Thoracic aorta (tissue), 2 donors: ENCODE results near the gene TSHZ2. TPM values are rescaled to one million over a fixed set of nuclear protein-coding genes. Genes with fewer than 3 reads are reported as not detected.

Experiments
- ATAC-seq: fragments of 150-250 bp; one replicate; pipeline ENCODE4 v1.8.0; 2017; ENCODE audit warnings: low read depth; ENCODE audit not compliant: insufficient number of reproducible peaks, low FRiP score
- DNase-seq: peaks from one replicate; pipeline ENCODE4 v3.0.0-alpha.2; 2020; ENCODE audit warnings: low spot score
- H3K27ac ChIP-seq, 2 donors: fragments of 200-600 bp; sonication (generic); 1 replicate in 1 of 2; 2 replicates in 1 of 2; pipeline ENCODE4 v1.5.1; 2016; ENCODE audit warnings: mild to moderate bottlenecking in 2 of 2, moderate library complexity in 2 of 2
- H3K27me3 ChIP-seq: fragments of 200-600 bp; sonication (generic); replicated peaks from 2 replicates; pipeline ENCODE4 v1.6.0; 2016; ENCODE audit warnings: mild to moderate bottlenecking; ENCODE audit not compliant: insufficient read depth
- H3K36me3 ChIP-seq: fragments of 200-600 bp; sonication (generic); one replicate; pipeline ENCODE4 v1.5.1; 2016
- H3K4me1 ChIP-seq, 2 donors: fragments of 200-600 bp; sonication (generic); 1 replicate in 1 of 2; 2 replicates in 1 of 2; pipeline versions ENCODE4 v1.5.1 to v1.6.0; 2016; ENCODE audit warnings: low read depth in 2 of 2, mild to moderate bottlenecking in 1 of 2; ENCODE audit not compliant: control insufficient read depth in 1 of 2
- H3K4me3 ChIP-seq: fragments of 200-600 bp; sonication (generic); 2 replicates; pipeline ENCODE4 v1.5.1; 2016; ENCODE audit warnings: mild to moderate bottlenecking
- H3K9me3 ChIP-seq: fragments of 200-600 bp; sonication (generic); 2 replicates; pipeline ENCODE4 v1.5.1; 2016
- total RNA-seq, 2 donors: library from RNA; depleted of rRNA; stranded (reverse); fragments of >200 nt; gene quantifications; one replicate each; pipeline versions ENCODE4 v1.1.0 to v1.2.3, GENCODE V29; 2016
- TF ChIP-seq, protein P1 (sequence below): fragments of 200-600 bp; sonication (generic); IDR thresholded peaks from one replicate; pipeline ENCODE4 v1.5.1; 2019; ENCODE audit warnings: antibody characterized with exemption

Gene TSHZ2
- total RNA-seq, 2 donors from 2014 or later: 8.4 to 32.6 TPM

- no peak for ATAC-seq
- TF ChIP-seq, protein P1, sequence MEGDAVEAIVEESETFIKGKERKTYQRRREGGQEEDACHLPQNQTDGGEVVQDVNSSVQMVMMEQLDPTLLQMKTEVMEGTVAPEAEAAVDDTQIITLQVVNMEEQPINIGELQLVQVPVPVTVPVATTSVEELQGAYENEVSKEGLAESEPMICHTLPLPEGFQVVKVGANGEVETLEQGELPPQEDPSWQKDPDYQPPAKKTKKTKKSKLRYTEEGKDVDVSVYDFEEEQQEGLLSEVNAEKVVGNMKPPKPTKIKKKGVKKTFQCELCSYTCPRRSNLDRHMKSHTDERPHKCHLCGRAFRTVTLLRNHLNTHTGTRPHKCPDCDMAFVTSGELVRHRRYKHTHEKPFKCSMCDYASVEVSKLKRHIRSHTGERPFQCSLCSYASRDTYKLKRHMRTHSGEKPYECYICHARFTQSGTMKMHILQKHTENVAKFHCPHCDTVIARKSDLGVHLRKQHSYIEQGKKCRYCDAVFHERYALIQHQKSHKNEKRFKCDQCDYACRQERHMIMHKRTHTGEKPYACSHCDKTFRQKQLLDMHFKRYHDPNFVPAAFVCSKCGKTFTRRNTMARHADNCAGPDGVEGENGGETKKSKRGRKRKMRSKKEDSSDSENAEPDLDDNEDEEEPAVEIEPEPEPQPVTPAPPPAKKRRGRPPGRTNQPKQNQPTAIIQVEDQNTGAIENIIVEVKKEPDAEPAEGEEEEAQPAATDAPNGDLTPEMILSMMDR: no peak
Observed at GRCh38 chr20:53127027-53127426, 154.9 kb downstream of the TSHZ2 start.

GRCh38 chr20:53128004-53128403, 155.8 kb downstream of the TSHZ2 start:
- DNase-seq (no peak), ATAC-seq (no peak)
- Histone ChIP-seq H3K36me3 (no peaks in the 10 kb centered on the region), H3K4me3 (no peak overlapping the region), H3K4me1 (no peaks in the 10 kb centered on the region), H3K27me3 (no peaks in the 10 kb centered on the region), H3K27ac (no peak overlapping the region), H3K9me3 (no peaks in the 10 kb centered on the region)
- TF ChIP-seq, protein P1: no peak

More at GRCh38 chr20:53127027-53127426, 154.9 kb downstream of the TSHZ2 start:
- no peaks in the 10 kb centered on the region for H3K4me1 ChIP-seq
- no peak for DNase-seq
- H3K27ac ChIP-seq: no peak overlapping the region
- no peaks in the 10 kb centered on the region for H3K9me3 ChIP-seq
- no peaks in the 10 kb centered on the region for H3K36me3 ChIP-seq
- H3K27me3 ChIP-seq: no peaks in the 10 kb centered on the region
- H3K4me3 ChIP-seq: no peak overlapping the region

GRCh38 chr20:53129563-53129962, 157.4 kb downstream of the TSHZ2 start:
- Histone ChIP-seq H3K4me1 (no peaks in the 10 kb centered on the region), H3K36me3 (no peaks in the 10 kb centered on the region), H3K4me3 (no peak overlapping the region), H3K27me3 (no peaks in the 10 kb centered on the region), H3K27ac (no peak overlapping the region), H3K9me3 (no peaks in the 10 kb centered on the region)
- ATAC-seq (no peak), DNase-seq (no peak)
- TF ChIP-seq, protein P1: no peak

DNA sequence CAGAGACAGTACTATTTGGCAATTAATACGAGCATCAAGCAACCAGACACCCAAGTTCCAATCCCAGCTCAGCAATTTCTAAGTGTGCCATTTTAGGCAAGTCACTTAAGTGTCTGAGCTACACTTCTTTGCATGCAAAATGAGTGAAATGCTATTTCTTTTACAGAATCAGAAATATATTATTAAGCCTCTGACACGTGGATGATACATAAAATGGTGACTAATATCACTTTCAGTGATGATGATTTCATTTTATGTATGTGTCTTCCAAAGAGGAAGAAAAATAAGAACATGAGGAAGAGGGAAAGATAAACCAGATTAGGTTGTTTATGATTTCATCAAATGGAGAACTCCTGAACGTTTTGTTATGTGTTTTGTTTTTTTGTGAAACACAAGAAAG, 158.6 kb downstream of the TSHZ2 start:
- TF ChIP-seq, protein P1: no peak
- no peaks in the 10 kb centered on the region for H3K36me3 ChIP-seq
- H3K27me3 ChIP-seq: no peaks in the 10 kb centered on the region
- DNase-seq: no peak
- no peak overlapping the region for H3K4me3 ChIP-seq
- no peak for ATAC-seq
- no peaks in the 10 kb centered on the region for H3K4me1 ChIP-seq
- no peaks in the 10 kb centered on the region for H3K9me3 ChIP-seq
- no peak overlapping the region for H3K27ac ChIP-seq

- Histone ChIP-seq H3K4me1 (no peaks in the 10 kb centered on the region), H3K36me3 (no peaks in the 10 kb centered on the region), H3K27me3 (no peaks in the 10 kb centered on the region), H3K9me3 (no peaks in the 10 kb centered on the region), H3K4me3 (no peak overlapping the region), H3K27ac (no peak overlapping the region)
- TF ChIP-seq, protein P1: no peak
- ATAC-seq (no peak), DNase-seq (no peak)
Observed at GRCh38 chr20:53133125-53133524, 161.0 kb downstream of the TSHZ2 start.
